AG09309 (cell line): ENCODE data around the gene GAB2.
"Not testable (repeated sequence)": the region's sequence is repeated elsewhere in the genome, so short reads cannot be mapped to it uniquely, and the experiment has no call there.

Source experiments
- DNase-seq: peaks from one replicate; pipeline ENCODE4 v3.0.0-alpha.2; 2010; ENCODE audit warnings: low read depth
- H3K4me3 ChIP-seq: 2 replicates; pipeline ENCODE4 v1.5.1; 2011; ENCODE audit warnings: mild to moderate bottlenecking, low read depth, low read length, moderate library complexity; ENCODE audit not compliant: control insufficient read depth
- TF ChIP-seq, protein P1 (sequence below): IDR thresholded peaks from 2 replicates; pipeline ENCODE4 v1.5.1; 2011; ENCODE audit warnings: mild to moderate bottlenecking, low read depth, low read length, inconsistent platforms; ENCODE audit not compliant: insufficient read depth, control insufficient read depth; ENCODE audit errors: missing control alignments

GAB2 gene, protein sequence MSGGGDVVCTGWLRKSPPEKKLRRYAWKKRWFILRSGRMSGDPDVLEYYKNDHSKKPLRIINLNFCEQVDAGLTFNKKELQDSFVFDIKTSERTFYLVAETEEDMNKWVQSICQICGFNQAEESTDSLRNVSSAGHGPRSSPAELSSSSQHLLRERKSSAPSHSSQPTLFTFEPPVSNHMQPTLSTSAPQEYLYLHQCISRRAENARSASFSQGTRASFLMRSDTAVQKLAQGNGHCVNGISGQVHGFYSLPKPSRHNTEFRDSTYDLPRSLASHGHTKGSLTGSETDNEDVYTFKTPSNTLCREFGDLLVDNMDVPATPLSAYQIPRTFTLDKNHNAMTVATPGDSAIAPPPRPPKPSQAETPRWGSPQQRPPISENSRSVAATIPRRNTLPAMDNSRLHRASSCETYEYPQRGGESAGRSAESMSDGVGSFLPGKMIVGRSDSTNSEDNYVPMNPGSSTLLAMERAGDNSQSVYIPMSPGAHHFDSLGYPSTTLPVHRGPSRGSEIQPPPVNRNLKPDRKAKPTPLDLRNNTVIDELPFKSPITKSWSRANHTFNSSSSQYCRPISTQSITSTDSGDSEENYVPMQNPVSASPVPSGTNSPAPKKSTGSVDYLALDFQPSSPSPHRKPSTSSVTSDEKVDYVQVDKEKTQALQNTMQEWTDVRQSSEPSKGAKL

DNA sequence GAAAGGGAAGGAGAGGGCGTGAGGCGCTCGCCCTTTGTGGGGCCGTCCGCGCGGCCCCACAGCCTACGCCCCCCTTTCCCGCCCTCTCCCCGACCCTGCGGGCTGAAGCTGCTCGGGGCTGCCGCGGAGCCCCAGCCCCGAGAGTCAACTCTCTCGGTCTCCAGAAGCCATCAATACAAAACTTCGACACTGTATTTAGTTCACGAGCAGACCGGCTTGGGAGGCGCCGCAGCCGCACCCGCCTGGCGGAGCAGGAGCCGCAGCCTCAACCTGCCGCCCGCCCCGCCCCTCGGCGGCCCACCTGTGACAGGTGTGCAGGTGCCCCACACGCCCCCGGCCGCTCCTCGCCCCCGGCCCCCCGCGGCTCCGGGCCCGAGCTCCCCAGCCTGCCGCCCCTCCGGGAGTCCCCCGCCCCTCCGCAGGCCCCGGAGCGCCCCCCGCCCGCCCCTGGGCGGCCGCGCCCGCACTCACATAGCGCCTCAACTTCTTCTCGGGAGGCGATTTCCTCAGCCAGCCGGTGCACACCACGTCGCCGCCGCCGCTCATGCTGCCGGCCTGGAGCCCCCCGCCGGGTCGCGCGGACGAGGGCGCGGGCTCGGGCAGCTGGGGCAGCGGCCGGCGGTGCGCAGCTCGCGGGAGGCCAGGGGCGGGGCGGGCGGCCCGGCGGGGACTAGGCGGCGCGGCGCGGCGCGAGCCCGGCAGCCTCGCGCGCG, at the start of gene GAB2:
Gene GAB2, minus strand, starts transcription at position 646 of the 713 bp plus-strand sequence. Its CDS starts 100 bp downstream, at position 546.
- no peak for DNase-seq
- TF ChIP-seq, protein P1, sequence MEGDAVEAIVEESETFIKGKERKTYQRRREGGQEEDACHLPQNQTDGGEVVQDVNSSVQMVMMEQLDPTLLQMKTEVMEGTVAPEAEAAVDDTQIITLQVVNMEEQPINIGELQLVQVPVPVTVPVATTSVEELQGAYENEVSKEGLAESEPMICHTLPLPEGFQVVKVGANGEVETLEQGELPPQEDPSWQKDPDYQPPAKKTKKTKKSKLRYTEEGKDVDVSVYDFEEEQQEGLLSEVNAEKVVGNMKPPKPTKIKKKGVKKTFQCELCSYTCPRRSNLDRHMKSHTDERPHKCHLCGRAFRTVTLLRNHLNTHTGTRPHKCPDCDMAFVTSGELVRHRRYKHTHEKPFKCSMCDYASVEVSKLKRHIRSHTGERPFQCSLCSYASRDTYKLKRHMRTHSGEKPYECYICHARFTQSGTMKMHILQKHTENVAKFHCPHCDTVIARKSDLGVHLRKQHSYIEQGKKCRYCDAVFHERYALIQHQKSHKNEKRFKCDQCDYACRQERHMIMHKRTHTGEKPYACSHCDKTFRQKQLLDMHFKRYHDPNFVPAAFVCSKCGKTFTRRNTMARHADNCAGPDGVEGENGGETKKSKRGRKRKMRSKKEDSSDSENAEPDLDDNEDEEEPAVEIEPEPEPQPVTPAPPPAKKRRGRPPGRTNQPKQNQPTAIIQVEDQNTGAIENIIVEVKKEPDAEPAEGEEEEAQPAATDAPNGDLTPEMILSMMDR = no peak
- H3K4me3 ChIP-seq = peak within 1 kb of the TSS; percentile 66

DNA sequence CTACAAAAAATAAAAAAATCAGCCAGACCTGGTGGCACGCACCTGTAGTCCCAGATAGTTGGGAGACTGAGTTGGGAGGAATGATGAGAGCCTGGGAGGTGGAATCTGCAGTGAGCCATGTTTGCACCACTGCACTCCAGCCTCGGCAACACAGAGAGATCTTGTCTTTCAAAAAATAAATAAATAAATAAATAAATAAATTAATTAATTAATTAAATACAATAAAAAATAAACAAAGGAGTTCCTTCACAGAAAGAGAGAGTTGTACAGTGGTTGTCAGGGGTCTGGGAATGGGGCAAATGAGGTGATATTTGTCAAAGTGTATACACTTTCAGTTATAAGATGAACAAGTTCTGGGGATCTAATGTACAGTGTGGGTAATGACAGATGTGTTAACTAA, 49.8 kb upstream of the GAB2 start:
- DNase-seq = no peak
- no peak overlapping the region for H3K4me3 ChIP-seq
- TF ChIP-seq, protein P1 = no peak

DNA sequence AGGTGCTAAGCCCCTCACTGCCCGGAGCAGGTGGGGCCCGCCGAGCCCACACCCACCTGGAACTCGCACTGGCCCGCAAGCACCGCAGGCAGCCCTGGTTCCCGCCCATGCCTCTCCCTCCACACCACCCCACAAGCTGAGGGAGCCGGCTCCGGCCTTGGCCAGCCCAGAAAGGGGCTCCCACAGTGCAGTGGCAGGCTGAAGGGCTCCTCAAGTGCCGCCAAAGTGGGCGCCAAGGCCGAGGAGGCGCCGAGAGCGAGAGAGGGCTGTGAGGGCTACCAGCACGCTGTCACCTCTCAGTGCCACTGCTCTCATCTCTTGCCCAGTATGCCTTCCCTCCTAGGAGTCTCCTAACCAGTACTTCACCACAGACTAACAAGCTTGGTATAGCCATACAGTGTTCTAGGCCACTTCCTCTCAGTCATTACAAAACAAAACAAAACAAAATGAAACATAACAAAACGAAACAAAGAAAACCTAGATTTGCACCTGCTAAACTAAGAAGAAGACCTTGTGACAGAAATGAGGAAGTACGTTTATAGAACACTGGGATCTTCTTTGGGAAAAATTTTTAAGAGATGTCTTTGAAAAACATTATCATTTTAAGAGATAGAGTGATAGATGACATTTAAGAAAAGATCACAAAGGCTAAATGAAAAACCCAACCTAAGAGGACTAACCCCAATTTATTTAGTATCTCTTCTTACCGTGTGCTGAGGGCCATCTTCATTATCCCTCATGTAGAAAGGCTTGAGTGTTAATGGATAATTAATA, 47.7 kb upstream of the GAB2 start:
- no peak for DNase-seq
- TF ChIP-seq, protein P1 = no peak
- H3K4me3 ChIP-seq = no peak overlapping the region

DNA sequence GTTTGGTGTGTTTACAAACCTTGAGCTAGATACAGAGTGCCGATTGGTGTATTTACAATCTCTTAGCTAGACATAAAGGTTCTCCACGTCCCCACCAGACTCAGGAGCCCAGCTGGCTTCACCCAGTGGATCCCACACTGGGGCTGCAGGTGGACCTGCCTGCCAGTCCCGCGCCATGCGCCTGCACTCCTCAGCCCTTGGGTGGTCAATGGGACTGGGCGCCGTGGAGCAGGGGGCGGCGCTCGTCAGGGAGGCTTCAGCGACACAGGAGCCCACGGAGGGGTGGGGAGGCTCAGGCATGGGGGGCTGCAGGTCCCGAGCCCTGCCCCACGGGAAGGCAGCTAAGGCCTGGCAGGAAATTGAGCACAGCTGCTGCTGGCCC, 47.2 kb upstream of the GAB2 start:
- not testable (repeated sequence) for H3K4me3 ChIP-seq, DNase-seq

DNA sequence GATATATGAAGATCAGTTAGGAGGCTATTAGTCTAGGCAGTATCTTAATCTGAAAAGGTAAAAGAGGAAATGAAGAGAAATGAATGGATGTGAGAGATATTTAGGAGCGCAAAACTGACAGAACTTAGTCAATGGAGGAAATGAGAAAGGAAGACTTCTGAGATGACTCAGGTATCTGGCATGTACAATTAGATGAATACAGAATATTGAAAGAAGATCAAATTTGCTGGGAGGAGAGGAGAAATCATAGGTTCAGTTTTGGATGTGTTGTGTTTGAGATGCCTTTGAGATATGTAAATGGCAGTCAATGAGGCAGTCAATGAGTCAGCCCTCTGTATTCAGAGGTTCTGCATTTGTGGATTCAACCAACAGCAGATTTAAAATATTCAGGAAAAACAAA, 42.9 kb upstream of the GAB2 start:
- TF ChIP-seq, protein P1 = no peak
- DNase-seq = no peak
- H3K4me3 ChIP-seq = no peak overlapping the region

DNA sequence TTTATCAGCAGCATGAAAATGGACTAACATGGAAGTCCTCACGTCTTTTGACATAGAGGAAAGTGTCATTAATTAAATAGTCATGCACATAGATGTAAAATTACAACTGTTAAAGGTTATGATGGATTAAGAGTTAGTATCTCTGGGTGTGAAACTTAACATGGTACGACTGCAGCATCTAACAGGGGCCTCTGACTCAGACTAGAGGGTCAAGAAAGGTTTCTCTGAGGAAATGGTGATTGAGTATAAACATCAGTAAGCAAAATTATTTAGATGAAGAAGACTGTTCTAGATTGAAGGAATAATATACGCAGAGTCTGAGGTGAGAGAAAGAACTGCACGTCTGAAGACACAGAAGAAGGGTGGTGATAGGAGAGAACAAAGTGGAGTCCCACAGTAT, 42.1 kb upstream of the GAB2 start:
- TF ChIP-seq, protein P1 = no peak
- no peak for DNase-seq

More for the DNA sequence above, 42.1 kb upstream of the GAB2 start:
- no peak overlapping the region for H3K4me3 ChIP-seq
